ENCODE data around the gene STK38. TPM values are rescaled to one million over a fixed set of nuclear protein-coding genes. Genes with fewer than 3 reads are reported as not detected.

STK38 gene
- total RNA-seq, 4 donors from 2014 or later, result 32.0 to 44.3 (median 40.3) TPM

DNA sequence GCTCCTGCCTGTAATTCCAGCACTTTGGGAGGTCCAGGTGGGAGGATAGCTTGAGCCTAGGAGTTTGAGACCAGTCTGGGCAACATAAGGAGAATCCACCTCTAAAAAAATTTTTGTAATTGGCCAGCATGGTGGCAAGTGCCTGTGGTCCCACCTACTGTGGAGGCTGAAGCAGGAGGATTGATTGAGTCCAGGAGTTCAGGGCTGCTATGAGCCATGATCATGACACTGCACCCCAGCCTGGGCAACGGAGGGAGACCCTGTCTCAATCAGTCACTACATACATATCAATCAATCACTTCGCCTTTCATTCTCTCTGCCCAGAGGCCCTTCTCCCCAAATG, 1.1 kb upstream of the STK38 start:
- intact Hi-C loops (cut with DNase I), result loop anchor here (5.0 kb wide), 2 partner anchors 44 to 106 kb away; partner anchors contain the start of genes KCTD20, PXT1 and SRSF3
- TF ChIP-seq EP300 (IDR thresholded peaks at IDR 0.05) (no peak), POLR2AphosphoS5 (IDR thresholded peaks at IDR 0.05) (no peak), POLR2A (IDR thresholded peaks at IDR 0.05; ENCODE audit: low read depth) (no peak)
- TF ChIP-seq, protein P1, sequence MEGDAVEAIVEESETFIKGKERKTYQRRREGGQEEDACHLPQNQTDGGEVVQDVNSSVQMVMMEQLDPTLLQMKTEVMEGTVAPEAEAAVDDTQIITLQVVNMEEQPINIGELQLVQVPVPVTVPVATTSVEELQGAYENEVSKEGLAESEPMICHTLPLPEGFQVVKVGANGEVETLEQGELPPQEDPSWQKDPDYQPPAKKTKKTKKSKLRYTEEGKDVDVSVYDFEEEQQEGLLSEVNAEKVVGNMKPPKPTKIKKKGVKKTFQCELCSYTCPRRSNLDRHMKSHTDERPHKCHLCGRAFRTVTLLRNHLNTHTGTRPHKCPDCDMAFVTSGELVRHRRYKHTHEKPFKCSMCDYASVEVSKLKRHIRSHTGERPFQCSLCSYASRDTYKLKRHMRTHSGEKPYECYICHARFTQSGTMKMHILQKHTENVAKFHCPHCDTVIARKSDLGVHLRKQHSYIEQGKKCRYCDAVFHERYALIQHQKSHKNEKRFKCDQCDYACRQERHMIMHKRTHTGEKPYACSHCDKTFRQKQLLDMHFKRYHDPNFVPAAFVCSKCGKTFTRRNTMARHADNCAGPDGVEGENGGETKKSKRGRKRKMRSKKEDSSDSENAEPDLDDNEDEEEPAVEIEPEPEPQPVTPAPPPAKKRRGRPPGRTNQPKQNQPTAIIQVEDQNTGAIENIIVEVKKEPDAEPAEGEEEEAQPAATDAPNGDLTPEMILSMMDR (IDR thresholded peaks at IDR 0.05), result no peak
- H3K4me3 ChIP-seq, result no peak overlapping the region

GRCh38 chr6:36547646-36548400, 544 bp upstream of the STK38 start:
- peaks cover 30 to 45% (median 41%) of the 10 kb centered on the region in 4 donors for H3K4me1 ChIP-seq
- no peak for DNase-seq (ENCODE audit: extremely low spot score)
- 64% methylated on average over 13 of the region's 13 CpGs for WGBS
- peak overlapping the region; percentile 94 to 99 (median 96) for H3K27ac ChIP-seq (replicated peaks in 1 of 4)
- peak overlapping the region; percentile 78 to 98 (median 86) for H3K4me3 ChIP-seq
- no peaks in the 10 kb centered on the region for H3K27me3 ChIP-seq
- no peaks in the 10 kb centered on the region for H3K9me3 ChIP-seq
- H3K36me3 ChIP-seq, result no peaks in the 10 kb centered on the region
- TF ChIP-seq POLR2A (IDR thresholded peaks at IDR 0.05; ENCODE audit: low read depth), result no peak
- TF ChIP-seq POLR2AphosphoS5 (IDR thresholded peaks at IDR 0.05), result no peak
- TF ChIP-seq, protein P1 (IDR thresholded peaks at IDR 0.05), result no peak
- no peak for TF ChIP-seq EP300 (IDR thresholded peaks at IDR 0.05)
- intact Hi-C loops (cut with DNase I), result loop anchor here (5.0 kb wide), 2 partner anchors 44 to 106 kb away; partner anchors contain the start of genes KCTD20, PXT1 and SRSF3

More for the DNA sequence above, 1.1 kb upstream of the STK38 start:
- Histone ChIP-seq H3K9me3 (no peaks in the 10 kb centered on the region), H3K27ac (replicated peaks in 1 of 4) (peak overlapping the region in 1 of 4 donors; percentile 94), H3K27me3 (no peaks in the 10 kb centered on the region), H3K36me3 (no peaks in the 10 kb centered on the region), H3K4me1 (peaks cover 28 to 39% (median 35%) of the 10 kb centered on the region in 4 donors)
- DNase-seq (ENCODE audit: extremely low spot score), result no peak
- 74% methylated on average over 2 of the region's 2 CpGs for WGBS

DNA sequence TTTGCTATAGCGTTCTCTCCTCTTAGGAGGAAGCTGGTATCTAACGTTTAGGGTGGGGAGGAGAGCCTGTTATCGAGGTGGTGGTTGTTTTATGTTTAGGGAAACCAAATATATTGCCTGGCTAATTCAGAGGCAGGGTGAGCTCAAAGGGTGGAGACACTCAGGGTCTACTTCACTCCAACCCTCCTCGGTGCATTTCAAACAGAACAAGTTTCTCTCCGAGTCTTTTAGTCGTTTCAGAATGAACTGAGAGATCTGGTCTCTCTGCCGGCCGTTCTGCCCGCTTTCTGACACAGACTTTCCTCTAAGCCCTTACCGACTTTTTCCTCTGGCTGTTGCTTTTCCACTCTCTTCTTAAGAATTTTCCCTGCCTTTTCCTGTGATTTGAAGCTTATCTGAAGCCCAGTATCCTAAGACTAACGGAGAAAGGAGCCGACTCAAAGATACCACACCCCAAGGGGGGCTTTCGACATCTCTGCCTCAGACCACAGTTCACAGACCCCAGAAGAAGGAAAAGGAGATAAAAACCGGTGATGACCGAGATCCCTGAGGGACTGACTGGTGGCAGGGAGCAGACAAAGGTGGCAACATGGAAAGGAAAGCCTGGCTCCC, 865 bp downstream of the STK38 start:
- H3K27ac ChIP-seq (replicated peaks in 1 of 4), result peak overlapping the region; percentile 94 to 99 (median 96)
- H3K4me3 ChIP-seq, result peak overlapping the region; percentile 78 to 98 (median 86)
- H3K27me3 ChIP-seq, result no peaks in the 10 kb centered on the region
- TF ChIP-seq POLR2A (IDR thresholded peaks at IDR 0.05; ENCODE audit: low read depth) (no peak), POLR2AphosphoS5 (IDR thresholded peaks at IDR 0.05) (no peak), EP300 (IDR thresholded peaks at IDR 0.05) (no peak)
- TF ChIP-seq, protein P1 (IDR thresholded peaks at IDR 0.05), result no peak
- peaks cover 30 to 55% (median 54%) of the 10 kb centered on the region in 4 donors for H3K4me1 ChIP-seq
- intact Hi-C loops (cut with DNase I), result loop anchor here (5.0 kb wide), 2 partner anchors 46 to 104 kb away; partner anchors contain the start of genes KCTD20, PXT1 and SRSF3
- DNase-seq (ENCODE audit: extremely low spot score), result no peak
- peaks cover 0 to 3% (median 0%) of the 10 kb centered on the region in 4 donors for H3K36me3 ChIP-seq
- no peaks in the 10 kb centered on the region for H3K9me3 ChIP-seq
- under 1% methylated on average over 15 of the region's 15 CpGs for WGBS

- peaks cover 30 to 60% (median 58%) of the 10 kb centered on the region in 4 donors for H3K4me1 ChIP-seq
- no peak for DNase-seq (ENCODE audit: extremely low spot score)
- H3K4me3 ChIP-seq, result peak overlapping the region; percentile 78 to 98 (median 86)
- H3K36me3 ChIP-seq, result peaks cover 0 to 9% (median under 1%) of the 10 kb centered on the region in 4 donors
- TF ChIP-seq POLR2AphosphoS5 (IDR thresholded peaks at IDR 0.05) (no peak), POLR2A (IDR thresholded peaks at IDR 0.05; ENCODE audit: low read depth) (no peak), EP300 (IDR thresholded peaks at IDR 0.05) (no peak)
- TF ChIP-seq, protein P1 (IDR thresholded peaks at IDR 0.05), result no peak
- intact Hi-C loops (cut with DNase I), result loop anchor here (5.0 kb wide), 2 partner anchors 46 to 104 kb away; partner anchors contain the start of genes KCTD20, PXT1 and SRSF3
- H3K27me3 ChIP-seq, result no peaks in the 10 kb centered on the region
- peak overlapping the region; percentile 94 to 99 (median 96) for H3K27ac ChIP-seq (replicated peaks in 1 of 4)
- WGBS, result 17% methylated on average over 3 of the region's 3 CpGs
- H3K9me3 ChIP-seq, result no peaks in the 10 kb centered on the region
Measured at GRCh38 chr6:36545767-36546307, 1.4 kb downstream of the STK38 start.

Data from esophagus muscularis mucosa (tissue), 4 donors.